K562 (cell line): ENCODE data around the gene NRIP2. TPM values are rescaled to one million over a fixed set of nuclear protein-coding genes. Genes with fewer than 3 reads are reported as not detected.

ENCODE experiments used
- CBX3 ChIP-seq, 2 experiments: IDR thresholded peaks; 1 replicate in 1 of 2; 2 replicates in 1 of 2; pipeline ENCODE4 v1.6.1; 2012; ENCODE audit warnings: inconsistent platforms in 2 of 2, low read length in 2 of 2, borderline replicate concordance in 1 of 2, control low read depth in 1 of 2
- HDAC2 ChIP-seq: fragments of 450-650 bp; IDR thresholded peaks from 2 replicates; pipeline ENCODE4 v1.6.1; 2016; ENCODE audit warnings: mild to moderate bottlenecking
- NFIC ChIP-seq: fragments of 450-650 bp; IDR thresholded peaks from 2 replicates; pipeline ENCODE4 v1.6.1; 2017; ENCODE audit warnings: mild to moderate bottlenecking, inconsistent platforms
- NR3C1 ChIP-seq: sonication (generic); formaldehyde crosslinking; IDR thresholded peaks from 2 replicates; pipeline ENCODE4 v1.8.1; 2022; ENCODE audit warnings: missing genetic modification reagents
- PHF20 ChIP-seq: fragments of 450-650 bp; IDR thresholded peaks from 2 replicates; pipeline ENCODE4 v1.6.1; 2018; ENCODE audit not compliant: partially characterized antibody
- ZBTB40 ChIP-seq, 2 experiments: fragments of 450-650 bp in 1 of 2; sonication (generic) in 1 of 2; formaldehyde crosslinking in 1 of 2; IDR thresholded peaks; 2 replicates each; pipeline versions ENCODE4 v1.7.1 to v1.9.0; 2016 to 2022; ENCODE audit warnings: inconsistent platforms in 1 of 2, mild to moderate bottlenecking in 1 of 2, missing genetic modification reagents in 1 of 2
- ZFX ChIP-seq: sonication (generic); formaldehyde crosslinking; IDR thresholded peaks from 2 replicates; pipeline ENCODE4 v1.8.0; 2022; ENCODE audit warnings: mild to moderate bottlenecking, missing genetic modification reagents, moderate library complexity
- ZNF184 ChIP-seq: sonication (generic); formaldehyde crosslinking; IDR thresholded peaks from 2 replicates; pipeline ENCODE4 v1.5.0; 2020; ENCODE audit warnings: missing genetic modification reagents
- ZNF354B ChIP-seq: fragments of 250-450 bp; sonication (Bioruptor Pico); IDR thresholded peaks from 2 replicates; pipeline ENCODE4 v1.4.0; 2020
- polyA plus RNA-seq, 8 experiments: library from polyadenylated mRNA; depleted of rRNA in 4 of 8; stranded (reverse) in 5 of 8; unstranded in 3 of 8; fragments of >200 nt; fragmentation: Nextera tagmentation in 2 of 8; fragmentation: Illumina TruSeq in 1 of 8; extraction: Ambion mirVana in 2 of 8; extraction: Trizol in 1 of 8; gene quantifications; 2 replicates each; pipeline versions ENCODE4 v1.2.1 to v1.2.3, GENCODE V29; 2011 to 2014; ENCODE audit warnings: inconsistent platforms in 1 of 8, missing spikeins in 1 of 8
- total RNA-seq, 7 experiments: library from RNA; depleted of rRNA in 6 of 7; stranded (reverse); fragments of >200 nt in 6 of 7; fragmentation: Illumina TruSeq in 2 of 7; extraction: Trizol in 2 of 7; gene quantifications; 2 replicates each; pipeline versions ENCODE4 v1.2.1 to v1.2.3, GENCODE V29; 2011 to 2021; ENCODE audit warnings: low replicate concordance in 1 of 7
- TF ChIP-seq, protein P1 (sequence below): fragments of 250-450 bp; sonication (Bioruptor Pico); IDR thresholded peaks from 2 replicates; pipeline ENCODE4 v1.5.0; 2020; ENCODE audit warnings: mild to moderate bottlenecking, borderline replicate concordance
- TF ChIP-seq, protein P2 (sequence below): fragments of 250-450 bp; sonication (Bioruptor Pico); IDR thresholded peaks from 2 replicates; pipeline ENCODE4 v1.4.0; 2020
- TF ChIP-seq, protein P3 (sequence below): fragments of 450-650 bp; IDR thresholded peaks from 2 replicates; pipeline ENCODE4 v1.7.0; 2016; ENCODE audit warnings: borderline replicate concordance

Gene NRIP2
- total and polyA plus RNA-seq, 9 of the 15 experiments (the other 6 are each of a cell fraction or from before 2014, with no cell fraction given): 0.07 to 0.10 TPM; not detected in 7

GRCh38 chr12:2812290-2813213, 22.3 kb downstream of the NRIP2 start, which contains the start of gene ITFG2 (continued):
- TF ChIP-seq ZBTB40 (IDR thresholded peaks at IDR 0.05) (peak; percentile 100), ZBTB40 (CRISPR knock-in tag; IDR thresholded peaks at IDR 0.05) (peak; percentile 100), NR3C1 (CRISPR knock-in tag) (no peak), ZNF184 (CRISPR knock-in tag) (no peak), NFIC (peak; percentile 41; the same call in 1 of the 2 replicates), HDAC2 (peak; percentile 80; the same call in 1 of the 2 replicates), ZFX (CRISPR knock-in tag) (peak; percentile 98), ZNF354B (no peak), PHF20 (peak; percentile 91), CBX3 (IDR thresholded peaks at IDR 0.05; ENCODE audit: borderline replicate concordance in 1 of 2, low read length in 2 of 2) (peak in 1 of 2 experiments; percentile 56; a peak in 1 of 3 replicates)
- TF ChIP-seq, protein P1, sequence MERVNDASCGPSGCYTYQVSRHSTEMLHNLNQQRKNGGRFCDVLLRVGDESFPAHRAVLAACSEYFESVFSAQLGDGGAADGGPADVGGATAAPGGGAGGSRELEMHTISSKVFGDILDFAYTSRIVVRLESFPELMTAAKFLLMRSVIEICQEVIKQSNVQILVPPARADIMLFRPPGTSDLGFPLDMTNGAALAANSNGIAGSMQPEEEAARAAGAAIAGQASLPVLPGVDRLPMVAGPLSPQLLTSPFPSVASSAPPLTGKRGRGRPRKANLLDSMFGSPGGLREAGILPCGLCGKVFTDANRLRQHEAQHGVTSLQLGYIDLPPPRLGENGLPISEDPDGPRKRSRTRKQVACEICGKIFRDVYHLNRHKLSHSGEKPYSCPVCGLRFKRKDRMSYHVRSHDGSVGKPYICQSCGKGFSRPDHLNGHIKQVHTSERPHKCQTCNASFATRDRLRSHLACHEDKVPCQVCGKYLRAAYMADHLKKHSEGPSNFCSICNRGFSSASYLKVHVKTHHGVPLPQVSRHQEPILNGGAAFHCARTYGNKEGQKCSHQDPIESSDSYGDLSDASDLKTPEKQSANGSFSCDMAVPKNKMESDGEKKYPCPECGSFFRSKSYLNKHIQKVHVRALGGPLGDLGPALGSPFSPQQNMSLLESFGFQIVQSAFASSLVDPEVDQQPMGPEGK (CRISPR knock-in tag): no peak
- TF ChIP-seq, protein P2, sequence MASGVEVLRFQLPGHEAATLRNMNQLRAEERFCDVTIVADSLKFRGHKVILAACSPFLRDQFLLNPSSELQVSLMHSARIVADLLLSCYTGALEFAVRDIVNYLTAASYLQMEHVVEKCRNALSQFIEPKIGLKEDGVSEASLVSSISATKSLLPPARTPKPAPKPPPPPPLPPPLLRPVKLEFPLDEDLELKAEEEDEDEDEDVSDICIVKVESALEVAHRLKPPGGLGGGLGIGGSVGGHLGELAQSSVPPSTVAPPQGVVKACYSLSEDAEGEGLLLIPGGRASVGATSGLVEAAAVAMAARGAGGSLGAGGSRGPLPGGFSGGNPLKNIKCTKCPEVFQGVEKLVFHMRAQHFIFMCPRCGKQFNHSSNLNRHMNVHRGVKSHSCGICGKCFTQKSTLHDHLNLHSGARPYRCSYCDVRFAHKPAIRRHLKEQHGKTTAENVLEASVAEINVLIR (CRISPR knock-in tag): peak; percentile 62
- TF ChIP-seq, protein P3, sequence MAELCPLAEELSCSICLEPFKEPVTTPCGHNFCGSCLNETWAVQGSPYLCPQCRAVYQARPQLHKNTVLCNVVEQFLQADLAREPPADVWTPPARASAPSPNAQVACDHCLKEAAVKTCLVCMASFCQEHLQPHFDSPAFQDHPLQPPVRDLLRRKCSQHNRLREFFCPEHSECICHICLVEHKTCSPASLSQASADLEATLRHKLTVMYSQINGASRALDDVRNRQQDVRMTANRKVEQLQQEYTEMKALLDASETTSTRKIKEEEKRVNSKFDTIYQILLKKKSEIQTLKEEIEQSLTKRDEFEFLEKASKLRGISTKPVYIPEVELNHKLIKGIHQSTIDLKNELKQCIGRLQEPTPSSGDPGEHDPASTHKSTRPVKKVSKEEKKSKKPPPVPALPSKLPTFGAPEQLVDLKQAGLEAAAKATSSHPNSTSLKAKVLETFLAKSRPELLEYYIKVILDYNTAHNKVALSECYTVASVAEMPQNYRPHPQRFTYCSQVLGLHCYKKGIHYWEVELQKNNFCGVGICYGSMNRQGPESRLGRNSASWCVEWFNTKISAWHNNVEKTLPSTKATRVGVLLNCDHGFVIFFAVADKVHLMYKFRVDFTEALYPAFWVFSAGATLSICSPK: no peak
